ENCODE results near the gene BCL11A.

BCL11A gene

DNA sequence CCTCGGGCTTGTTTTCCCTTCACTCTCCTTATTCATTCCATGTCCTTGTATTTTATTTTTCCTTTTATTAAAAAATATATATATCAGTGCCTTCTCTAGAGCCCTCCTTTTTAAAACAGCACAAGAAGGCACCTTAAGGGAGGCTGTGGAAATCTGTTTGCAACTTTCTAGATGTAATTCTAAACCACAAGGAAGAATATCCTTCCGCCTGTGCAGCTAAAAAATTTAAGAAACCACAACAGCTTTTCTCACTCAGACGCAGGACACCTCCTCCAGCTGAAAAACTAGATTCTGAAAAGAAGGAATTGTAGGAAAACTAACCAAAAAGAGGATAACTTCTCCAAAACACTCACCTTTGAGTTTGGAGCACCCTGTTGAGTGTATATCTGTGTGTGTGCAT lies 142.2 kb downstream of the BCL11A start:
- H3K4me3 Mint-ChIP-seq, result no peak overlapping the region
- intact Hi-C loops (cut with micrococcal nuclease), result no loop called here
- H3K27me3 Mint-ChIP-seq, result peaks cover 4% of the 10 kb centered on the region
- peaks cover 14% of the 10 kb centered on the region for H3K9me3 Mint-ChIP-seq
- H3K4me1 Mint-ChIP-seq (ENCODE audit: low read depth), result peaks cover 62% of the 10 kb centered on the region
- no peak overlapping the region for H3K27ac Mint-ChIP-seq
- H3K36me3 Mint-ChIP-seq (ENCODE audit: low read depth), result no peaks in the 10 kb centered on the region

DNA sequence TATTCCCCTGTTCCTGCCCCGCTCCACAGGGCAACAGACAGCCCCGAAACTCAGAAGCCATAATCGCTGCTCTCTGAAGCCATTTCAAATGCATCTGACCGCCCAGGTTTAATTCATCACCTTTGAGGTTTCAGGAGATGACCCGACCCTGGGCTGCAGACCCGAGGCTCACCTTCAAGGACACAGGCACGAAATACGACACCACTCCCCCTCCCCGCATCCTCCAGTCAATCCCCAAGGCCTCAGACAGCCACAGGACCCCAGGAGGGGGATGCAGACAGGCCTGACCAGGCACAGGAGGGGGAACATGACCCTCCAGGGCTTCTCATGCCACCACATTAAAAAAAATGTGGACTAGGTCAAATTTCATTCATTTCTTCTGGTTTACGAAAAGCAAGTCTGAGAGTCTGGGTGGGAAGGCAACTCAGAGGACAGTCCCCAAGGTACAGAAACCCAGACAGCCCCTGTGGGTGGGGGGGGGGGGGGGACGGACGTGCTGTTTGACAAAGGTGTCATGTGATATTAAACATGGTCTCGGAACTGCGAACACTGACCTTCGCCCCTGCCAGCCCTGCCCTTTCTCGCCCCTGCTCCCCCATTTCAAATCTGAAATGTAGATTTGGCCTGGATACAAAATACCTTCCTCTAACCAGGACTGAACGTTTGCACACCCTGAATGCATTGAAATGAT lies 142.9 kb downstream of the BCL11A start:
- H3K36me3 Mint-ChIP-seq (ENCODE audit: low read depth), result no peaks in the 10 kb centered on the region
- intact Hi-C loops (cut with micrococcal nuclease), result no loop called here
- H3K4me3 Mint-ChIP-seq, result no peak overlapping the region
- peaks cover 14% of the 10 kb centered on the region for H3K9me3 Mint-ChIP-seq
- H3K4me1 Mint-ChIP-seq (ENCODE audit: low read depth), result peaks cover 63% of the 10 kb centered on the region
- no peak overlapping the region for H3K27ac Mint-ChIP-seq
- H3K27me3 Mint-ChIP-seq, result peaks cover 4% of the 10 kb centered on the region

DNA sequence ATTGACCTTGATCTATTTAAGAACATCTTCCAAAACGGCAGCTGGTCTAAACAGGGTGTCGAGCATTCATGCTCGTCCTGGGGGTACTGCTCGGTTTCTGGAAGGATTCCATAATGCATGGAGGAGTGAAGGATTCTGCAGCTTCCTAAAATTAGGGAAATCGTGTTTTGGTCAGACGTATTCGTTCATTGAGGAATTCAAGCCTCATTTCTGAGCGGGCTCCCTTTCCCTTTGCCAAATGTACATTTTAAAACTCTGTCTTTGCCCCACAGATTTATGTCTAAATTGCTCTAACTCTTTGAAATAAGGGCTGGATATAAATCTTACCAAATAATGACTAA lies 144.0 kb downstream of the BCL11A start:
- Mint-ChIP-seq H3K4me3 (no peak overlapping the region), H3K27me3 (peaks cover 4% of the 10 kb centered on the region), H3K36me3 (ENCODE audit: low read depth) (no peaks in the 10 kb centered on the region), H3K27ac (no peak overlapping the region), H3K4me1 (ENCODE audit: low read depth) (peaks cover 64% of the 10 kb centered on the region), H3K9me3 (peaks cover 6% of the 10 kb centered on the region)
- intact Hi-C loops (cut with micrococcal nuclease), result no loop called here

DNA sequence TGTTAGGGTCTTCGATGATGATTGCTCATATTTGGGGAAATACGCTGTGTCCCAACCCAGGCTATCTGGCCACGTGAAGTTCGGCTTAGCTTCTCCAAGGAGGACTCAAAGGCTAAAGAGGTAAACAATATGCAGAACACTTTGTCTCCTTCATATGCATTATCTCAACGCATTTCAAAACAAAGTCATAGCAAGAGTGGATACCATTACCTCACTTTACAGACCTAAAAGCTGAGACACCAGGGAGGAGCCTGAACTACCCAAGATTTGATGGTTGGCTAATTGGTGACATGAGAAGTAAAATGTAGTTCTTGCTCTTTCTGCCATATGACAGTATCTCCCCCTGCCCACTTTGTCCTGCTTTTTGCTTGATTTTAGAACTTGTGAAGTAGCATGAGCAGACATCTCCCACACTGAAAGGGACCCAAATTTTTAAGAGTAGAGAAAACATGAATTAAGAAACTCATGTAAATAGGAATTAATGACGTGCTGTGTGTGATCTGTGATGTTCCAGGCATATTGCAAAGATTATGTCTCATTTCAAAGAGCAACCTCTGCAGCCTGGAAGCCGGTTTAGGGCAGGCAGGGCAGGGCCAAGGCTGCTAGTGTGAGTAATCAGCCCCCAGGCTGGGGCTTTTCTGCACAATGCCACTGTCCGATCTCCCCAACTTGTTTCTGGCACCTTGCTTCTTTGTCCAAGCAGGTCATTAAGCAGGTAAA lies 144.5 kb downstream of the BCL11A start:
- Mint-ChIP-seq H3K4me1 (ENCODE audit: low read depth) (peaks cover 59% of the 10 kb centered on the region), H3K4me3 (no peak overlapping the region), H3K36me3 (ENCODE audit: low read depth) (no peaks in the 10 kb centered on the region), H3K9me3 (peaks cover under 1% of the 10 kb centered on the region), H3K27me3 (peaks cover 4% of the 10 kb centered on the region), H3K27ac (no peak overlapping the region)
- intact Hi-C loops (cut with micrococcal nuclease), result no loop called here

DNA sequence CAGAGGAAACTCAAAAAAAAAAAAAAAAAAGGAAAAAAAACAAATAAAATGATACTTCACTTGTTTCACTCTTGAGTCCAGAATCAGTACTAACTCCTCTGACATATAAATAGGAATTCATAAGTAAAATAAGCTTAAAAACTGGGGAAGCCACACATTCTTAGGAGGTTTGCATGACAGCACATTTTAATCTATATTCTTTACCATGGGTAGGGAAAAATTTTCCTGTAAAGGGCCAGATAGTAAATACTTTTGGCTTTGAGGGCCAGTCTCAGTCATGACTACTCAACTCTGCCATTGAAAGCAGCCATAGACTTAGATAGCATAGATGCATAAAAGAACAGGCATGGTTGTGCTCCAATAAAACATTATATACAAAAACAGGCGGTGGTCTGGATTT lies 145.2 kb downstream of the BCL11A start:
- intact Hi-C loops (cut with micrococcal nuclease), result no loop called here
- no peak overlapping the region for H3K27ac Mint-ChIP-seq
- no peaks in the 10 kb centered on the region for H3K36me3 Mint-ChIP-seq (ENCODE audit: low read depth)
- no peak overlapping the region for H3K4me3 Mint-ChIP-seq
- peaks cover 51% of the 10 kb centered on the region for H3K4me1 Mint-ChIP-seq (ENCODE audit: low read depth)
- H3K9me3 Mint-ChIP-seq, result no peaks in the 10 kb centered on the region
- H3K27me3 Mint-ChIP-seq, result peaks cover 4% of the 10 kb centered on the region

DNA sequence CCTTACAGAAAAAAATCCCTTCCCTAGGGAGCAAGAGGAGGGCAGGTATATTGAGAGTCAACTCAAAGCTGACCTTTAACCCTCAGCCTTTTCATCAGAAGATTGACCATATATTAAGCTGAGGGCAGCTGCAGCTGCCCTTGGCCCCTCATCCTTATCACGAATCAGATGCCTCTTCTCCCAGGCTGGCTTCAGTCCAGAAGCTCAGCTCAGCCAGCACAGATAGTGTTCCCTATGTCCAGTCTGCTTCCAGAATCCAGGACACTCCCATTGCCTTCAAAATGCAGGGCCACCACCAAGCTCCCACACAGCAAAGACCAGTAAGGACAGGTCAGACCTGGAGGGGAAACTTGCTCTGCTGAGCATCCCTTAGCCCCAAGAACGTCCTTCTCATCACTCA lies 146.1 kb downstream of the BCL11A start:
- H3K4me3 Mint-ChIP-seq, result no peak overlapping the region
- H3K27me3 Mint-ChIP-seq, result peaks cover 4% of the 10 kb centered on the region
- intact Hi-C loops (cut with micrococcal nuclease), result no loop called here
- no peaks in the 10 kb centered on the region for H3K9me3 Mint-ChIP-seq
- H3K4me1 Mint-ChIP-seq (ENCODE audit: low read depth), result peaks cover 45% of the 10 kb centered on the region
- no peaks in the 10 kb centered on the region for H3K36me3 Mint-ChIP-seq (ENCODE audit: low read depth)
- H3K27ac Mint-ChIP-seq, result no peak overlapping the region

DNA sequence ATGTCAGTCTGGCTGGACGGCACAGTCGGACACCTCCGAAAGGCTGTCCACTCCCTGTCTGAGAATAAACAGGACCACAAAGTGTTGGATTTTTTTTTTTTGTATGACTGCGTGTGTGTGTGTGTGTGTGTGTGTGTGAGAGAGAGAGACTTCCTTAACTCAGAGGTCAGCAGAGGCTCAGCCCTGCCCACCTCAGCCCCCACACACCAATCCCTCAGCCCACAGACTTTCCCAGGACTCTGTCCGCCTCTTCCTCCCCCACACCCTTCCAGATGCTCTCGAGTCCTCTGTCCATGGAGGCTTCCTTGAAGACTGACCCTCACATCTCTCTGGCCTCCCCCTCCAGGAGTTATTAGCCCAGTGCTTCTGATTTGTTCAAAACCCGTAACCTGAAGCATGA lies 147.3 kb downstream of the BCL11A start:
- H3K4me3 Mint-ChIP-seq, result no peak overlapping the region
- H3K27ac Mint-ChIP-seq, result peak overlapping the region; percentile 30
- intact Hi-C loops (cut with micrococcal nuclease), result no loop called here
- H3K36me3 Mint-ChIP-seq (ENCODE audit: low read depth), result no peaks in the 10 kb centered on the region
- H3K4me1 Mint-ChIP-seq (ENCODE audit: low read depth), result peaks cover 36% of the 10 kb centered on the region
- H3K27me3 Mint-ChIP-seq, result peaks cover 4% of the 10 kb centered on the region
- H3K9me3 Mint-ChIP-seq, result no peaks in the 10 kb centered on the region

DNA sequence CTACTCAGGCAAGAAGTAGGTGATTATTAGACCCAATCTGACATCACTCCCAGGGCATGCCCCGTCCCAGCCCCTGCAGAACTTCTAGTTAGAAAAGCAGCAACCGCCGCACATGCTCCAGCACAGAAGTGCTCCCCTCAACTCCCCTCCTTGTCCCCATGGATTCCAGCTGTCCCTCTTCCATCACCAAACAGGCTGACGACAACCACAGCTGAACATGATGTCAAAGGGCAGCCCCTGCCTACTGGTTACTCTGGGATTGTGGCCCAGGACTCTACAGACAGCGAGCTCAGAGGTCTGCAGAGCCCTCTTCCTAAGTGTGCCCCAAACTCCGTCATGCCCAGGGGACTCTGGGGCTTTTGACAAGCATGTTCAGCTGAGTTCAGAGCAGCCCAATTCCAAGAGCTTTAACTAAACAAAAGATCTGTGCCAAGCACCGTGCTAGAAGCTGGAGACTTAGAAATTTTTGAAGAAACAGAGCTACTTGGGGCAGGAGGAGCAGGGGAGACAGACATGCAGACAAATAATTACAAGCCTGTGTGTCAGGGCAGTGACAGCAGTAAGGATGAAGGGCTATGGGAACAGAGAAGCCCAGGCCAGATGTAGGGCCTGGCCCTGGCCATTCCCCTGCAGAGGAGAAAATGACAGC lies 148.1 kb downstream of the BCL11A start:
- Mint-ChIP-seq H3K4me1 (ENCODE audit: low read depth) (peaks cover 33% of the 10 kb centered on the region), H3K27ac (peak overlapping the region; percentile 30)
- intact Hi-C loops (cut with micrococcal nuclease), result no loop called here

More for the DNA sequence above, 148.1 kb downstream of the BCL11A start:
- H3K27me3 Mint-ChIP-seq, result peaks cover 4% of the 10 kb centered on the region
- no peaks in the 10 kb centered on the region for H3K9me3 Mint-ChIP-seq
- no peaks in the 10 kb centered on the region for H3K36me3 Mint-ChIP-seq (ENCODE audit: low read depth)
- H3K4me3 Mint-ChIP-seq, result no peak overlapping the region
